SK-N-SH treated with all-trans-retinoic acid at 6 μM for 48 hours (cell line): ENCODE data around the gene DCLK2.

Source experiments
- ATAC-seq: fragments of 200-7000 bp; cut with Tn5 transposase; 3 replicates; pipeline ENCODE4 v1.9.1; 2020; ENCODE audit warnings: mild to moderate bottlenecking, moderate library complexity
- ARNTL ChIP-seq: fragments of 450-650 bp; formaldehyde crosslinking; IDR thresholded peaks from 2 replicates; pipeline ENCODE4 v1.5.0; 2020; ENCODE audit warnings: low read depth, mild to moderate bottlenecking, moderate library complexity, borderline replicate concordance
- BACH2 ChIP-seq: fragments of 250-450 bp; sonication (Bioruptor Pico); IDR thresholded peaks from 2 replicates; pipeline ENCODE4 v1.9.0; 2021; ENCODE audit warnings: mild to moderate bottlenecking, borderline replicate concordance
- CREB5 ChIP-seq: fragments of 250-450 bp; sonication (Bioruptor Pico); IDR thresholded peaks from 2 replicates; pipeline ENCODE4 v1.5.1; 2020; ENCODE audit warnings: low read depth, mild to moderate bottlenecking, moderate library complexity
- CSRNP3 ChIP-seq: fragments of 250-450 bp; sonication (Bioruptor Pico); IDR thresholded peaks from 2 replicates; pipeline ENCODE4 v1.5.1; 2021; ENCODE audit warnings: mild to moderate bottlenecking, moderate library complexity
- ESRRG ChIP-seq: fragments of 250-450 bp; sonication (Bioruptor Pico); IDR thresholded peaks from 2 replicates; pipeline ENCODE4 v1.6.1; 2021; ENCODE audit warnings: mild to moderate bottlenecking
- GLIS3 ChIP-seq: fragments of 250-450 bp; sonication (Bioruptor Pico); IDR thresholded peaks from 2 replicates; pipeline ENCODE4 v1.5.0; 2020; ENCODE audit warnings: mild to moderate bottlenecking, moderate library complexity
- ISL1 ChIP-seq: fragments of 250-450 bp; sonication (Bioruptor Pico); IDR thresholded peaks from 2 replicates; pipeline ENCODE4 v2.1.2; 2022; ENCODE audit warnings: mild to moderate bottlenecking, moderate library complexity
- OSR1 ChIP-seq: fragments of 250-450 bp; sonication (Bioruptor Pico); IDR thresholded peaks from 2 replicates; pipeline ENCODE4 v1.8.0; 2022; ENCODE audit warnings: moderate library complexity, mild to moderate bottlenecking, inconsistent platforms
- PATZ1 ChIP-seq: fragments of 250-450 bp; sonication (Bioruptor Pico); IDR thresholded peaks from 2 replicates; pipeline ENCODE4 v1.8.0; 2020; ENCODE audit warnings: mild to moderate bottlenecking, moderate library complexity, borderline replicate concordance
- POU6F1 ChIP-seq: fragments of 250-450 bp; sonication (Bioruptor Pico); IDR thresholded peaks from 2 replicates; pipeline ENCODE4 v1.8.0; 2021; ENCODE audit warnings: low read depth, mild to moderate bottlenecking, moderate library complexity, borderline replicate concordance
- PPARA ChIP-seq: fragments of 250-450 bp; sonication (Bioruptor Pico); IDR thresholded peaks from 2 replicates; pipeline ENCODE4 v1.5.0; 2020; ENCODE audit warnings: mild to moderate bottlenecking, borderline replicate concordance
- SNAI2 ChIP-seq: fragments of 250-450 bp; sonication (Bioruptor Pico); IDR thresholded peaks from 2 replicates; pipeline ENCODE4 v1.5.0; 2020; ENCODE audit warnings: mild to moderate bottlenecking, moderate library complexity
- TCF4 ChIP-seq: fragments of 250-450 bp; sonication (Bioruptor Pico); IDR thresholded peaks from 2 replicates; pipeline ENCODE4 v1.8.0; 2021; ENCODE audit warnings: mild to moderate bottlenecking, moderate library complexity, borderline replicate concordance
- TOX ChIP-seq: fragments of 250-450 bp; sonication (Bioruptor Pico); IDR thresholded peaks from 2 replicates; pipeline ENCODE4 v1.8.0; 2021; ENCODE audit warnings: mild to moderate bottlenecking, moderate library complexity, borderline replicate concordance
- TSHZ2 ChIP-seq: fragments of 250-450 bp; sonication (Bioruptor Pico); IDR thresholded peaks from 2 replicates; pipeline ENCODE4 v1.5.0; 2020; ENCODE audit warnings: mild to moderate bottlenecking, moderate library complexity
- ZC3H10 ChIP-seq: fragments of 250-450 bp; sonication (Bioruptor Pico); IDR thresholded peaks from 2 replicates; pipeline ENCODE4 v1.5.1; 2021; ENCODE audit warnings: mild to moderate bottlenecking, moderate library complexity
- ZFP3 ChIP-seq: fragments of 250-450 bp; sonication (Bioruptor Pico); IDR thresholded peaks from 2 replicates; pipeline ENCODE4 v1.5.0; 2020; ENCODE audit warnings: mild to moderate bottlenecking, moderate library complexity
- ZFP30 ChIP-seq: fragments of 450-650 bp; formaldehyde crosslinking; IDR thresholded peaks from 2 replicates; pipeline ENCODE4 v1.5.0; 2022; ENCODE audit warnings: mild to moderate bottlenecking, moderate library complexity
- ZNF565 ChIP-seq: fragments of 450-650 bp; formaldehyde crosslinking; conservative IDR thresholded peaks from 2 replicates; pipeline ENCODE4 v1.5.0; 2020; ENCODE audit warnings: low read depth, mild to moderate bottlenecking, moderate library complexity
- ZNF70 ChIP-seq: fragments of 450-650 bp; formaldehyde crosslinking; IDR thresholded peaks from 2 replicates; pipeline ENCODE4 v1.5.0; 2020; ENCODE audit warnings: mild to moderate bottlenecking, moderate library complexity

Gene DCLK2

GRCh38 chr4:150265806-150266205 is 187.6 kb downstream of the DCLK2 start:
- no peak for TF ChIP-seq BACH2 (CRISPR knock-in tag)
- TF ChIP-seq TCF4 (CRISPR knock-in tag), result no peak
- TF ChIP-seq CSRNP3, result no peak
- TF ChIP-seq PPARA (CRISPR knock-in tag), result no peak
- TF ChIP-seq ARNTL (CRISPR knock-in tag), result no peak
- ATAC-seq, result no peak

GRCh38 chr4:150268444-150268843 is 190.2 kb downstream of the DCLK2 start:
- TF ChIP-seq ISL1 (CRISPR knock-in tag) (no peak), ARNTL (CRISPR knock-in tag) (no peak), SNAI2 (CRISPR knock-in tag) (no peak), ESRRG (CRISPR knock-in tag) (no peak), PPARA (CRISPR knock-in tag) (no peak), TSHZ2 (CRISPR knock-in tag) (no peak), TOX (CRISPR knock-in tag) (no peak), ZNF70 (no peak), GLIS3 (CRISPR knock-in tag) (no peak), BACH2 (CRISPR knock-in tag) (no peak), PATZ1 (CRISPR knock-in tag) (no peak), ZNF565 (no peak), OSR1 (no peak), ZFP30 (CRISPR knock-in tag) (no peak)
- ATAC-seq, result no peak; the same call in 2 of the 3 replicates

GRCh38 chr4:150278206-150278605 is 200.0 kb downstream of the DCLK2 start:
- no peak for ATAC-seq
- TF ChIP-seq ZC3H10 (CRISPR knock-in tag) (no peak), POU6F1 (no peak), GLIS3 (CRISPR knock-in tag) (no peak), ZFP3 (CRISPR knock-in tag) (no peak), ISL1 (CRISPR knock-in tag) (no peak), CREB5 (CRISPR knock-in tag) (no peak), TSHZ2 (CRISPR knock-in tag) (no peak)
- TF ChIP-seq, all 23 proteins: peak for 0
